IMR-90 (cell line): Measurements from ENCODE around the gene PHF20.

Experiments
- CTCF ChIP-seq: conservative IDR thresholded peaks from 2 replicates; pipeline ENCODE4 v1.5.1; 2012; ENCODE audit warnings: mild to moderate bottlenecking, low read depth, low read length, improper control_type of control experiment
- FOS ChIP-seq: fragments of 150-350 bp; IDR thresholded peaks from 2 replicates; pipeline ENCODE4 v1.6.1; 2016; ENCODE audit warnings: low read depth, low read length
- POLR2A ChIP-seq: IDR thresholded peaks from 2 replicates; pipeline ENCODE4 v1.6.1; 2012; ENCODE audit warnings: mild to moderate bottlenecking, low read depth, low read length

DNA sequence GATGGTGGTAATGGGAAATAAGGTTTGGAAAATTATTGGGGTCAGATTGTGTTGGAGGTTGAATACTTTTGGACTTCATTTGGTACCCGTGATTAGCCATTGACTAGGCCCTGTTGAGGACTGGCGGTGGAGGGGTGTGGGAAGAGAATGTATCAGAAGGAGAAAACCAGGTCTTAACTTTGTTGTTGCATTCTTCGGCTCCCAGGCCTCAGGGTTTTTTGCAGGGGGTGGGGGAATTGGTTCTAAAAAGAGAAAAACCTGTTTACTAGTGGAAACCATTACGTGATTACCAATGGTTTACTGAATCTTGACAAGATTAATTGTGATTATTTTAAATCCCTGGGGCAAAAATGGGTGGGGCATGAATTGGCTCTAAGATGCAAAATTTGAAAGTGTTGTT, 85.1 kb downstream of the PHF20 start:
- TF ChIP-seq POLR2A (no peak), CTCF (no peak), FOS (no peak)
